Activated naive CD4-positive, alpha-beta T cell treated with anti-CD3 and anti-CD28 coated beads, Interleukin-2, amount 50 U/mL, for 16 hours (primary cell): Measurements from ENCODE around the gene ZNF433.

Experiments used
- DNase-seq: peaks from one replicate; pipeline ENCODE4 v3.0.0-alpha.2; 2020

Gene ZNF433

DNA sequence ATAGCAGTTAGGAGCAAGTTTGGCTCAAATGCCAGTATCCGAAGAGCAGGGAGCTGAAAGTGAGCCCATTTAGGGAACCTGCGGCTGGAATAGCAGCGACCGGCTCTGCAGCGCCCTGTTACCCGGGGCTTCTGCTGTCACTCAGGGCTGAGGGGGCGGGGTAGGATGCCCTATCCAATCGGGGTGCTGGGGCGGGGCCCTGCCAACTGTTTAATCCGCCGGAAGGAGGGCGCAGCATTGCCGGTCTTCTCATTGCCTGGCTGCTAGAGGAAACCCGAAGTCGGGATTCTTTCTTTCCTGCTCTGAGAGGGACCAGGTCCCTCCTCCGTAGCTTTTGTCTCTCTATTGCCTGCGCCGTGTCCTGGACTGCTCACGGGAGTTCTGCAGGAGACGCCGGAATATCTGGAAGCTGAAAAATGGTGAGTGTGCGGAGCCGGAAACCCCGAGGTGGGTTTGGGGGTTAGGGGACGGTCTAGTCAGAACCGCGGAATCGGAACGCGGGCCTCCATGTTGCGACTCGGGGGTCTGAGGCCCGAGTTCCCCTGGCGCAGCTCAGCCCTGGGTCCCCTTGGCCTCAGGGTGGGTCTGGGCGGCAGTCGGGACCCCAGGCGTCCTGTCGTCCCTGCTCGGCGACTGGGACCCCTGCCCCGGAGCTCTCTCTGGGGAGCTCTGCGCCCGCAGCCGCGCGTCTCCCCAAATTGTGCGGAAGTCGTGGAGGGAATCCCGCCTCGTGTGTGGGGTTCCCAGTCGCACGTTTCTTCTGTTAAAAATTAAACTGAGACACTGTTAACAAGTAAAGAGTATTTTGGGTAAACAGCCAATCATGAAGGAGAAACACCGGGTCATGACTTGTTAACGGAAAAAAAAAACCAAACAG lies 47.8 kb downstream of the ZNF433 start:
- DNase-seq: peak; percentile 97

DNA sequence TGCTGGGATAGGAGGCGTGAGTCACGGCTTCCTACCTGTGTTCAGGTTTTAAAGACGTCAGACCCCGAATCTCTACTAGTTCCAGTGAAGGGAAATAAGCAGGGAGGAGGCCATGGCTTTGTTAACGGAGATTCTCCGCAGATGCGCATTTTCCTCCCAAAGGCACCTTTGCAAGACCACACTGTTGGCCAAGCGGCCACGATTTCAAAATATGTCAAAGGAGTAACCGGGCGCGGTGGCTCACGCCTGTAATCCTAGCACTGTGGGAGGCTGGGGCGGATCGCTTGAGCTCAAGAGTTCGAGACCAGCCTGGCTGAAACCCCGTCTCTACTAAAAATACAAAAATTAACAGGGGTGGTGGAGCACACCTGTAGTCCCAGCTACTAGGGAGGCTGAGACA lies 48.7 kb downstream of the ZNF433 start:
- DNase-seq: no peak

DNA sequence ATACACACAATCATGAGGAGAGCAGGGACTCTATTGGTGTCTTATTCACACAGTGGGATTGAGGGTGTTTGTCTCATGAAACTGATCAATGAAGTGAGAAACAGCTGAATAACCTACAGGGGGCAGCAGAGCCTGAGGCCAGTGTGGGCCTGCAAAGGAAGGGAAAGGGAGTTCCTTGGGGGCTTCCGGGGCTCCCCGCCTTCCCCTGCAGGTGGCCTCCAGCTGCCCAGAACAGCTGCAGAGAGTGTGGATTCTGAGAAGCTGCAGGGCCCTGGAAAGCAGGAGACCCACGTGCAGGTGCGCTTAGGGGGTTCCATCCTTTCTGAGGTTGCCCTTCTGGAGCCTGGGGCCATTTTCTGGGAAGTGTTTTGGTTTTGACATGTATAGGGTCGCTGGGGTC lies 50.5 kb downstream of the ZNF433 start:
- DNase-seq: peak; percentile 14

DNA sequence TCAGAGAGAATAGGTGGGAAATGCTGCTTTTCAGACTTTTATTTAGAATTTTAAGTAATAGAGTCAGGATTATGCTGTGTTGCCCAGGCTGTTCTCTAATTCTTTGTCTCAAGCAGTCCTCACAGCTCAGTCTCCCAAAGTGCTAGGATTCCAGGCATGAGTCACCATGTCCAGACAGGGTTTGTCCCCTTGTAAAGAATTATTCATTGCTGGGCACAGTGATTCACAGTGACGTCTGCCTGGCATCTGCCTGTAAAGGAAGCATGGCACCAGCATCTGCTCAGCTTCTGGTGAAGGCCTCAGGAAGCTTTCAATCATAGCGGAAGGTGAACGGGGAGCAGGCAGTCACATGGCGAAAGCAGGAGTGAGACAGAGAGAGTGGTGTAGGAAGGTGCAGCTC lies 53.0 kb downstream of the ZNF433 start:
- DNase-seq: no peak

DNA sequence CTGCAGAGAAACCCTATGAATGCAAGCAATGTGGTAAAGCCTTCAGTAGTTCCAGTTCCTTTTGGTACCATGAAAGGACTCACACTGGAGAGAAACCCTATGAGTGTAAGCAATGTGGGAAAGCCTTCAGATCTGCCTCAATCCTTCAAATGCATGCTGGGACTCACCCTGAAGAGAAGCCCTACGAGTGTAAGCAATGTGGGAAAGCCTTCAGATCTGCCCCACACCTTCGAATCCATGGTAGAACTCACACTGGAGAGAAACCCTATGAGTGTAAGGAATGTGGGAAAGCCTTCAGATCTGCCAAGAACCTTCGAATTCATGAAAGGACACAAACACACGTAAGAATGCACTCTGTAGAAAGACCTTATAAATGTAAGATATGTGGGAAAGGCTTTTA lies 56.0 kb downstream of the ZNF433 start:
- DNase-seq: no peak

DNA sequence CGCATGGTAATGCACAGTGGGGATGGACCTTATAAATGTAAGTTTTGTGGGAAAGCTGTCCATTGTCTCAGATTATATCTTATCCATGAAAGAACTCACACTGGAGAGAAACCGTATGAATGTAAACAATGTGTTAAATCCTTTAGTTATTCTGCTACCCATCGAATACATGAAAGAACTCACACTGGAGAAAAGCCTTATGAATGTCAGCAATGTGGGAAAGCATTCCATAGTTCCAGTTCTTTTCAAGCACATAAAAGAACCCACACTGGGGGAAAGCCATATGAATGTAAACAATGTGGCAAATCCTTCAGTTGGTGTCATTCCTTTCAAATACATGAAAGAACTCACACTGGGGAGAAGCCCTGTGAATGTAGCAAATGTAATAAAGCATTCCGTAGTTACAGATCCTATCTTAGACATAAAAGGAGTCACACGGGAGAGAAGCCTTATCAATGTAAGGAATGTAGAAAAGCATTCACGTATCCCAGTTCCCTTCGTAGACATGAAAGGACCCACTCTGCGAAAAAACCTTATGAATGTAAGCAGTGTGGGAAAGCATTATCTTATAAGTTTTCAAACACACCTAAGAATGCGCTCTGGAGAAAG lies 56.9 kb downstream of the ZNF433 start:
- DNase-seq: no peak

DNA sequence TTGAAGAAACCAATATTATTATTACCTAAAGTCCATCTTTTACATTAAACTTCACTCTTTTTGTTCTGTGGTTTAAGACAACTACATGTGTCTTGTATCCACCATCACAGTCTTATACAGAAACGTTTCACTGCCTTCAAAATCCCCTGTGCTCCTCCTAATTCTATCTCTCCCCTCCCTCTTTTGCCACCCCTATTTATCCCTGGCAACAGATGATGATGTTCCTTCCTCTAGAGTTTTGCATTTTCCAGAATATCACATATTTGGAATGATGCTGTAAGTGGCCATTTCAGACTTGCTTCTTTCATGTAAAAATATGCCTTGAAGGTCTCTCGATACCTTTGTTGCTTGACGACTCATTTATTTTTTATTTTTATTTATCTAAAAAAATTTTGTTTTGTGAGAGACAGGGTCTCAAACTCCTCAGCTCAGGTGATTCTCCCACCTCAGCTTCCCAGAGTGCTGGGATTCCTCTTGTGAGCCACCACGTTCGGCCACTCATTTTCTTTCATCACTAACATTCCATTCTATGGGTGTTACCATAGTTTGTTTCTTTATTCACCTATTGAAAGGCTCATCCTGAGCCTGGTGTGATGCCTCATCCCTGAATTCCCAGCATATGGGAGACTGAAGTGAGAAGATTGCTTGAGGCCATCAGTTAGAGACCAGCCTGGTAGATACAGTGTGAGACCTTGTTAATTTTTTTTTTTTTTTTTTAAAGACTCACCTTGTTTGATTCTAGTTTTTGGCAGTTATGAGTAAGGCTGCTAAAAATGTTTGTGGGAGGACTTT lies 62.3 kb downstream of the ZNF433 start:
- DNase-seq: no peak

DNA sequence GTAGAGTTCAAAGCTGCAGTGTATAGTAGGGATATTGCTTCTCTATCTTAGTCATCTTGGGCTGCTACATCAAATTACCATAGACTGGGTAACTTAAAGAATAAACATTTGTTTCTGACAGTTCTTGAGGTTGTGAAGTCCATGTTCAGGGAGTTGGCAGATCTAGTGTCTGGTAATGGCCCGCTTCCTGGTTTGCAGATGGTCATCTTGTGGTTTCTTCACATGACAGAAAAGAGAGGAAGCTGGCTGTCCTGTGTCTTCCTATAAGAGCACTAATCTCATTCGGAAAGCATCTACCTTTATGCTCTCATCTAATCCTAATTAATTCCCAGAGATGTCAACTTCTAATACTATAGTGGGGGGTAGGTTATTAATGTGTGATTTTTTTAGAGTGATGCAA lies 64.4 kb downstream of the ZNF433 start:
- DNase-seq: no peak

DNA sequence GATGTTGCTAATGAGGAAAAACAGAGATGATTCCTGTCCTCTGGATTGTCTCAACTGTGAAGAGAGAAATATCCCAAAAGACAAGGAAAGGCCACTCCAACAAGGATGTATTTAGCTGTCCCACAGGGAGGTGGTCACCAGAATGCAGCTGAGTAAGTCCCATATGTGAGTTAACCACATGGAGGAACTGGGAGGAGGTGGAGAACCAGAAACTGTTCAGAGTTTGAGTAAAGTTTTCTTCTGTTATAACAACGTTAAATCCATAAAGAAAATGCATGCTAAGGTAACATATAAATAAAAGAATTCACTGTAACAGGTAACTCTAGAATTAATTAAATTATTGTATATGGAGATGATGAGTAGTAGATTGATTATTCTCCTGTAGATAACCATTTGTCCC lies 65.3 kb downstream of the ZNF433 start:
- DNase-seq: no peak

DNA sequence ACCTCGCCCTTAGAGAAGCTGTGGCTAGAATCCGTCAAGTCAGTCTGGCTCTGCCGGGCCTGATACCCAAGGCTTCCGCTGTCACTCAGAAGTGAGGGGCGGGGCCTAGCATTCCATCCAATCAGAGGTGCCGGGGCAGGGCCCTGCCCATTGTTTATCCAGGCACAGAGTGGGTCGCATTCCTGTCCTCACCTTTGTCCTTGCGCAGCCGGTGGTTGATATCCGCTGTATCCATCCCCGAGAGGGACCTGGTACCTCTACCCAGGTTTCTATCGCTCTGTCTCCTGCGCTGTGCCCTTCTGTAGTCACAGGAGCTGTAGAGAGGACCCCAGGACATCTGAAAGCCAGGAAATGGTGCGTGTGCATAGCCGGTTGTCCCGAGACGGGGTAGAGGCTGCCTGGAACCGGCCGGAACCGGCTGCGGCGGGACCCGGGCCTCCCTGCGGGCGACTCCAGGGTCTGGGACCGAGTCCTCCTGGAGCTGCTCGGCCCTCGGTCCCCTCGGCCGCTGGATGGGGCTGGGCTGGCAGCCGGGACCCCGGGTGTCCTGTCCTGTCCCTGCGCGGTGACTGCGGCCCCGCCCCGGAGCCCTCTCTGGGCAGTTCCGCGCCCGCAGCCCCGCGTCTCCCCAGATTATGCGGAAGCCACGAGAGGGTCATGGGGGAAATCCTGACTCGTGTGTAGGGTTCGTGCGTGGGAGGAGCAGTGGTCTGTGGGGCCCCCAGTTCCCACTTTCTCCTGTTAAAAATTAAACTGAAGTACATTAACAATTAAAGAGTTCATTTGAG lies 70.4 kb downstream of the ZNF433 start, which contains the start of gene ZNF763:
Gene ZNF763 (plus strand): TSS at position 183 of the 788 bp plus-strand sequence. CDS start 169 bp downstream, at position 352.
- DNase-seq: peak; percentile 88
